HCT116 (cell line): ENCODE measurements around the gene PPP1R14C. TPM values are rescaled to one million over a fixed set of nuclear protein-coding genes. Genes with fewer than 3 reads are reported as not detected.

Experiments used
- ATAC-seq: fragments of 200-7000 bp; cut with Tn5 transposase; 2 replicates; pipeline ENCODE4 v1.9.1; 2020; ENCODE audit warnings: mild to moderate bottlenecking, moderate library complexity
- BruUV-seq: library from RNA; stranded (reverse); fragments of 400-500 nt; replicated peaks from 2 replicates; lab custom pipeline; 2021; lab: Mats Ljungman, UMichigan
- CTCF ChIA-PET: fragments of 300-600 bp; sonication (Branson Sonifier 250); formaldehyde crosslinking; loops from one replicate; lab custom pipeline; 2021; ENCODE audit warnings: antibody characterized with exemption; lab: Charles Lee
- POLR2A ChIA-PET: fragments of 300-600, 350-600 bp; sonication (Branson Sonifier 250); formaldehyde crosslinking; loops from one replicate; lab custom pipeline; 2021; ENCODE audit warnings: antibody characterized with exemption; lab: Charles Lee
- RAD21 ChIA-PET, 2 experiments: fragments of 300-600 bp; sonication (Branson Sonifier 250); formaldehyde crosslinking; loops; one replicate each; lab custom pipeline; 2023; ENCODE audit warnings: low total read pairs in 2 of 2; ENCODE audit not compliant: uncharacterized antibody in 2 of 2, unreplicated experiment in 2 of 2, low non-redundant PET in 1 of 2; lab: Charles Lee
- DNase-seq: peaks from one replicate; pipeline ENCODE4 v3.0.0-alpha.2; 2010; ENCODE audit warnings: low read depth, low spot score
- H2AFZ ChIP-seq: fragments of 200-600 bp; shearing (Covaris generic), sonication (generic); 2 replicates; pipeline ENCODE4 v1.6.1; 2017; ENCODE audit warnings: low read depth, mixed run types, mixed read lengths, antibody characterized with exemption, low read length; ENCODE audit not compliant: poor library complexity, severe bottlenecking
- H3K27ac ChIP-seq: 2 replicates; pipeline ENCODE4 v1.5.1; 2012; ENCODE audit warnings: low read depth, low read length
- H3K27me3 ChIP-seq: fragments of 200-600 bp; sonication (generic); 2 replicates; pipeline ENCODE4 v1.6.1; 2016; ENCODE audit warnings: mixed run types, low read length, mixed read lengths; ENCODE audit not compliant: insufficient read depth
- H3K36me3 ChIP-seq, 2 experiments: fragments of 200-500 bp in 1 of 2; fragments of 200-600 bp in 1 of 2; sonication (Bioruptor generic) in 1 of 2; sonication (generic) in 1 of 2; 2 replicates each; pipeline versions ENCODE4 v1.5.1 to v1.6.1; 2014 to 2016; ENCODE audit warnings: low read length in 2 of 2, inconsistent platforms in 1 of 2, mixed read lengths in 1 of 2, mixed run types in 1 of 2; ENCODE audit not compliant: insufficient read depth in 2 of 2, control insufficient read depth in 1 of 2
- H3K4me1 ChIP-seq, 2 experiments: fragments of 200-600 bp in 1 of 2; sonication (generic) in 1 of 2; 2 replicates each; pipeline versions ENCODE4 v1.5.1 to v1.6.1; 2012 to 2017; ENCODE audit warnings: low read length in 2 of 2, inconsistent platforms in 1 of 2, mild to moderate bottlenecking in 1 of 2, mixed read lengths in 1 of 2, mixed run types in 1 of 2, moderate library complexity in 1 of 2; ENCODE audit not compliant: insufficient read depth in 2 of 2, control insufficient read depth in 1 of 2
- H3K4me2 ChIP-seq: fragments of 200-600 bp; sonication (generic); 2 replicates; pipeline ENCODE4 v1.6.1; 2017; ENCODE audit warnings: mixed run types, low read length, mixed read lengths
- H3K4me3 ChIP-seq, 2 experiments: fragments of 200-600 bp in 1 of 2; sonication (generic) in 1 of 2; replicated peaks in 1 of 2; 2 replicates each; pipeline ENCODE4 v1.5.1; 2011 to 2016; ENCODE audit warnings: low read length in 2 of 2, control low read depth in 1 of 2, low read depth in 1 of 2, mild to moderate bottlenecking in 1 of 2, mixed read lengths in 1 of 2, mixed run types in 1 of 2
- H3K79me2 ChIP-seq: fragments of 200-600 bp; sonication (generic); 2 replicates; pipeline ENCODE4 v1.6.1; 2017; ENCODE audit warnings: mild to moderate bottlenecking, mixed run types, low read length, moderate library complexity, mixed read lengths; ENCODE audit not compliant: insufficient read depth
- H3K9ac ChIP-seq: fragments of 200-600 bp; sonication (generic); 2 replicates; pipeline ENCODE4 v1.6.1; 2016; ENCODE audit warnings: low read length, mixed read lengths
- H3K9me2 ChIP-seq: fragments of 200-600 bp; sonication (generic), shearing (Covaris generic); 2 replicates; pipeline ENCODE4 v1.6.1; 2017; ENCODE audit warnings: mixed run types, mild to moderate bottlenecking, moderate library complexity; ENCODE audit not compliant: insufficient read depth
- H3K9me3 ChIP-seq, 2 experiments: fragments of 200-500 bp in 1 of 2; fragments of 200-600 bp in 1 of 2; sonication (Bioruptor generic) in 1 of 2; sonication (generic) in 1 of 2; 2 replicates each; pipeline ENCODE4 v1.6.1; 2014 to 2017; ENCODE audit warnings: low read length in 2 of 2, mixed read lengths in 2 of 2, inconsistent platforms in 1 of 2, low read depth in 1 of 2, mild to moderate bottlenecking in 1 of 2, mixed run types in 1 of 2, moderate library complexity in 1 of 2; ENCODE audit not compliant: control insufficient read depth in 1 of 2, insufficient read depth in 1 of 2
- H4K20me1 ChIP-seq: fragments of 200-600 bp; sonication (generic), shearing (Covaris generic); 2 replicates; pipeline ENCODE4 v1.6.1; 2017; ENCODE audit warnings: mixed run types, mild to moderate bottlenecking, moderate library complexity; ENCODE audit not compliant: insufficient read depth
- CBX3 ChIP-seq: IDR thresholded peaks from 2 replicates; pipeline ENCODE4 v1.6.1; 2012; ENCODE audit warnings: low read depth
- ELF1 ChIP-seq: IDR thresholded peaks from 2 replicates; pipeline ENCODE4 v1.6.1; 2012; ENCODE audit warnings: low read depth, borderline replicate concordance
- POLR2AphosphoS5 ChIP-seq: IDR thresholded peaks from 2 replicates; pipeline ENCODE4 v1.6.1; 2011; ENCODE audit warnings: mild to moderate bottlenecking, low read depth, low read length, moderate library complexity
- RAD21 ChIP-seq: IDR thresholded peaks from 2 replicates; pipeline ENCODE4 v1.6.1; 2012; ENCODE audit warnings: low read depth, mild to moderate bottlenecking
- YY1 ChIP-seq: IDR thresholded peaks from 2 replicates; pipeline ENCODE4 v1.6.1; 2011; ENCODE audit warnings: low read length, low read depth, moderate library complexity, mild to moderate bottlenecking; ENCODE audit not compliant: insufficient replicate concordance; ENCODE audit errors: extremely low read depth
- ZFX ChIP-seq: fragments of 450-650 bp; IDR thresholded peaks from 2 replicates; pipeline ENCODE4 v1.6.1; 2017
- intact Hi-C: fragments of 100-400 bp; cut with micrococcal nuclease; formaldehyde crosslinking; loops from 2 replicates; pipeline ENCODE4 v1.10.0; 2022
- total RNA-seq: library from RNA; stranded (reverse); gene quantifications from one replicate; pipeline ENCODE4 v1.2.1, GENCODE V29; 2021; ENCODE audit not compliant: unreplicated experiment
- TF ChIP-seq, protein P1 (sequence below): IDR thresholded peaks from 2 replicates; pipeline ENCODE4 v1.6.1; 2011; ENCODE audit warnings: mild to moderate bottlenecking, low read length, moderate library complexity; ENCODE audit not compliant: insufficient replicate concordance; ENCODE audit errors: extremely low read depth
- TF ChIP-seq, protein P2 (sequence below), 3 experiments: fragments of 200-600 bp in 1 of 3; sonication (generic) in 1 of 3; IDR thresholded peaks in 2 of 3; conservative IDR thresholded peaks in 1 of 3; 2 replicates each; pipeline ENCODE4 v1.5.1; 2012 to 2017; ENCODE audit warnings: low read depth in 2 of 3, low read length in 2 of 3, antibody characterized with exemption in 1 of 3, borderline replicate concordance in 1 of 3, control low read depth in 1 of 3, mild to moderate bottlenecking in 1 of 3, mixed read lengths in 1 of 3, mixed run types in 1 of 3, moderate library complexity in 1 of 3; ENCODE audit not compliant: insufficient read depth in 1 of 3

PPP1R14C gene
- total RNA-seq, 1 experiment from 2014 or later, result 7.8 TPM

DNA sequence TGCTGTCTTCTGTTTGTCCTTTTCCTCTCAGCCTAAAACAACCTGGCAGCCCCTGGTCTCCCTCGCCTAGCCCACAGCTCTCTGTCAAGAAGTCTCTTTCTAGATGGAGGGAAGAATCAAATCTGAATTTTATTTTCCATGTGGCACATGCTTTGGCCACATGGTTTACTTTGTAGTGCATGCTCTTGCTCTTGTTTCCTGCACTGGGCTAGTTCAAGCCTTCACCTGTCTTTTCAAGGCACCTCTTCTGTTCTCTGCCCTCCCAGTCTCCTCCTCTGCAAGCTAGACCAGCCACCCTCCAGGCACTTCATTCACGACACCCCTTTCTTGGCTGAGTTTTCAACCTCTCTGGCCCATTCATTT is 7.6 kb downstream of the PPP1R14C start:
- ATAC-seq, result no peak
- H3K27ac ChIP-seq, result no peak overlapping the region
- peaks cover 11 to 12% of the 10 kb centered on the region in 2 experiments for H3K4me1 ChIP-seq
- ChIA-PET CTCF (no interaction called here), RAD21 (no interaction called here), POLR2A (interaction anchor here (0.5 kb wide), 1 partner anchor 1803 kb away, joined by 3 read pairs; no protein-coding TSS in a partner anchor)
- H3K4me3 ChIP-seq, result no peak overlapping the region
- intact Hi-C loops, result no loop called here
- H3K79me2 ChIP-seq, result no peaks in the 10 kb centered on the region
- TF ChIP-seq YY1 (no peak), RAD21 (no peak), ZFX (no peak), CBX3 (no peak), ELF1 (no peak), POLR2AphosphoS5 (no peak)
- TF ChIP-seq, protein P1, sequence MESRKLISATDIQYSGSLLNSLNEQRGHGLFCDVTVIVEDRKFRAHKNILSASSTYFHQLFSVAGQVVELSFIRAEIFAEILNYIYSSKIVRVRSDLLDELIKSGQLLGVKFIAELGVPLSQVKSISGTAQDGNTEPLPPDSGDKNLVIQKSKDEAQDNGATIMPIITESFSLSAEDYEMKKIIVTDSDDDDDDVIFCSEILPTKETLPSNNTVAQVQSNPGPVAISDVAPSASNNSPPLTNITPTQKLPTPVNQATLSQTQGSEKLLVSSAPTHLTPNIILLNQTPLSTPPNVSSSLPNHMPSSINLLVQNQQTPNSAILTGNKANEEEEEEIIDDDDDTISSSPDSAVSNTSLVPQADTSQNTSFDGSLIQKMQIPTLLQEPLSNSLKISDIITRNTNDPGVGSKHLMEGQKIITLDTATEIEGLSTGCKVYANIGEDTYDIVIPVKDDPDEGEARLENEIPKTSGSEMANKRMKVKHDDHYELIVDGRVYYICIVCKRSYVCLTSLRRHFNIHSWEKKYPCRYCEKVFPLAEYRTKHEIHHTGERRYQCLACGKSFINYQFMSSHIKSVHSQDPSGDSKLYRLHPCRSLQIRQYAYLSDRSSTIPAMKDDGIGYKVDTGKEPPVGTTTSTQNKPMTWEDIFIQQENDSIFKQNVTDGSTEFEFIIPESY, result no peak
- TF ChIP-seq, protein P2, sequence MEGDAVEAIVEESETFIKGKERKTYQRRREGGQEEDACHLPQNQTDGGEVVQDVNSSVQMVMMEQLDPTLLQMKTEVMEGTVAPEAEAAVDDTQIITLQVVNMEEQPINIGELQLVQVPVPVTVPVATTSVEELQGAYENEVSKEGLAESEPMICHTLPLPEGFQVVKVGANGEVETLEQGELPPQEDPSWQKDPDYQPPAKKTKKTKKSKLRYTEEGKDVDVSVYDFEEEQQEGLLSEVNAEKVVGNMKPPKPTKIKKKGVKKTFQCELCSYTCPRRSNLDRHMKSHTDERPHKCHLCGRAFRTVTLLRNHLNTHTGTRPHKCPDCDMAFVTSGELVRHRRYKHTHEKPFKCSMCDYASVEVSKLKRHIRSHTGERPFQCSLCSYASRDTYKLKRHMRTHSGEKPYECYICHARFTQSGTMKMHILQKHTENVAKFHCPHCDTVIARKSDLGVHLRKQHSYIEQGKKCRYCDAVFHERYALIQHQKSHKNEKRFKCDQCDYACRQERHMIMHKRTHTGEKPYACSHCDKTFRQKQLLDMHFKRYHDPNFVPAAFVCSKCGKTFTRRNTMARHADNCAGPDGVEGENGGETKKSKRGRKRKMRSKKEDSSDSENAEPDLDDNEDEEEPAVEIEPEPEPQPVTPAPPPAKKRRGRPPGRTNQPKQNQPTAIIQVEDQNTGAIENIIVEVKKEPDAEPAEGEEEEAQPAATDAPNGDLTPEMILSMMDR (IDR thresholded peaks at IDR 0.05 in 2 of 3, conservative IDR thresholded peaks at IDR 0.05 in 1 of 3; ENCODE audit: borderline replicate concordance in 1 of 3, insufficient read depth in 1 of 3, low read depth in 2 of 3, low read length in 2 of 3), result no peak
- H4K20me1 ChIP-seq, result no peaks in the 10 kb centered on the region
- H3K36me3 ChIP-seq, result no peaks in the 10 kb centered on the region
- no peak for DNase-seq
- H3K9me2 ChIP-seq, result no peaks in the 10 kb centered on the region
- H3K9ac ChIP-seq, result no peak overlapping the region
- no peaks in the 10 kb centered on the region for H3K9me3 ChIP-seq
- H2AFZ ChIP-seq, result no peak overlapping the region
- no TSS peak for BruUV-seq
- no peaks in the 10 kb centered on the region for H3K27me3 ChIP-seq
- H3K4me2 ChIP-seq, result no peak overlapping the region
